HEK293T (cell line): ENCODE results near the gene COL12A1.

ENCODE experiments used
- ARNT ChIP-seq: fragments of 450-650 bp; IDR thresholded peaks from 2 replicates; pipeline ENCODE4 v1.6.1; 2017; ENCODE audit warnings: mild to moderate bottlenecking
- BHLHE40 ChIP-seq: fragments of 450-650 bp; IDR thresholded peaks from 2 replicates; pipeline ENCODE4 v1.6.1; 2016; ENCODE audit warnings: mild to moderate bottlenecking, moderate library complexity, borderline replicate concordance
- FOXK2 ChIP-seq: fragments of 450-650 bp; IDR thresholded peaks from 2 replicates; pipeline ENCODE4 v1.6.1; 2016; ENCODE audit warnings: mild to moderate bottlenecking
- FOXM1 ChIP-seq: fragments of 450-650 bp; IDR thresholded peaks from 2 replicates; pipeline ENCODE4 v1.6.1; 2017; ENCODE audit warnings: mild to moderate bottlenecking, borderline replicate concordance
- HDGF ChIP-seq: fragments of 450-650 bp; IDR thresholded peaks from 2 replicates; pipeline ENCODE4 v1.6.1; 2017; ENCODE audit warnings: antibody characterized with exemption, borderline replicate concordance
- LEF1 ChIP-seq: fragments of 450-650 bp; IDR thresholded peaks from 2 replicates; pipeline ENCODE4 v1.6.1; 2017; ENCODE audit warnings: mild to moderate bottlenecking, borderline replicate concordance
- NFRKB ChIP-seq: fragments of 450-650 bp; IDR thresholded peaks from 2 replicates; pipeline ENCODE4 v1.6.1; 2016; ENCODE audit warnings: mild to moderate bottlenecking, moderate library complexity
- SP1 ChIP-seq: fragments of 450-650 bp; IDR thresholded peaks from 2 replicates; pipeline ENCODE4 v1.6.1; 2017
- SUZ12 ChIP-seq: fragments of 450-650 bp; IDR thresholded peaks from 2 replicates; pipeline ENCODE4 v1.6.1; 2016; ENCODE audit warnings: mild to moderate bottlenecking
- TARDBP ChIP-seq: fragments of 450-650 bp; IDR thresholded peaks from 2 replicates; pipeline ENCODE4 v1.6.1; 2016
- TF ChIP-seq, protein P1 (sequence below): fragments of 450-650 bp; IDR thresholded peaks from 2 replicates; pipeline ENCODE4 v1.6.1; 2016

DNA sequence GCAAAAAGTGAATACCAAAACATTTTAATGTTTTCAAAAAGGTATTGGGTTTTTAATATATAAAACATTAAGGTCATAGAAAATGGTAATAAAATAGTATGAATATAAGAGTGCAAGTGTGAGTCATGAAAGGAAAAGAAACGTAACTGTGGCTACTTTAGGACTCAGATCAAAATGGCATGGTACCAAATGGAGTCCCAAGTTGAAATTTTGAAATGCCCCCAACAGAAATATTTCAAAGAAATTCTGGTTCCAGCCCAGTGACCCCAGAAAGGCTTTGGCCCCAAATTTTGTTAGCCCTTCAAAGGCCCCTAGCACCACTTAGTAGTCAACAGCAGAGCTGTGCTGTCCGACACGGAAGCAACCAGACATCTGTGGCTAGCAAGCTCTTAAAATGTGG is 6.0 kb downstream of the COL12A1 start:
- no peak for TF ChIP-seq FOXK2
- no peak for TF ChIP-seq ARNT
- no peak for TF ChIP-seq FOXM1
- no peak for TF ChIP-seq SP1
- no peak for TF ChIP-seq NFRKB
- no peak for TF ChIP-seq BHLHE40
- TF ChIP-seq LEF1 = no peak
- no peak for TF ChIP-seq TARDBP
- TF ChIP-seq SUZ12 = no peak
- TF ChIP-seq, protein P1, sequence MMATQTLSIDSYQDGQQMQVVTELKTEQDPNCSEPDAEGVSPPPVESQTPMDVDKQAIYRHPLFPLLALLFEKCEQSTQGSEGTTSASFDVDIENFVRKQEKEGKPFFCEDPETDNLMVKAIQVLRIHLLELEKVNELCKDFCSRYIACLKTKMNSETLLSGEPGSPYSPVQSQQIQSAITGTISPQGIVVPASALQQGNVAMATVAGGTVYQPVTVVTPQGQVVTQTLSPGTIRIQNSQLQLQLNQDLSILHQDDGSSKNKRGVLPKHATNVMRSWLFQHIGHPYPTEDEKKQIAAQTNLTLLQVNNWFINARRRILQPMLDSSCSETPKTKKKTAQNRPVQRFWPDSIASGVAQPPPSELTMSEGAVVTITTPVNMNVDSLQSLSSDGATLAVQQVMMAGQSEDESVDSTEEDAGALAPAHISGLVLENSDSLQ = no peak
- TF ChIP-seq HDGF = no peak
